ENCODE data around the gene ANO2.

Gene ANO2

DNA sequence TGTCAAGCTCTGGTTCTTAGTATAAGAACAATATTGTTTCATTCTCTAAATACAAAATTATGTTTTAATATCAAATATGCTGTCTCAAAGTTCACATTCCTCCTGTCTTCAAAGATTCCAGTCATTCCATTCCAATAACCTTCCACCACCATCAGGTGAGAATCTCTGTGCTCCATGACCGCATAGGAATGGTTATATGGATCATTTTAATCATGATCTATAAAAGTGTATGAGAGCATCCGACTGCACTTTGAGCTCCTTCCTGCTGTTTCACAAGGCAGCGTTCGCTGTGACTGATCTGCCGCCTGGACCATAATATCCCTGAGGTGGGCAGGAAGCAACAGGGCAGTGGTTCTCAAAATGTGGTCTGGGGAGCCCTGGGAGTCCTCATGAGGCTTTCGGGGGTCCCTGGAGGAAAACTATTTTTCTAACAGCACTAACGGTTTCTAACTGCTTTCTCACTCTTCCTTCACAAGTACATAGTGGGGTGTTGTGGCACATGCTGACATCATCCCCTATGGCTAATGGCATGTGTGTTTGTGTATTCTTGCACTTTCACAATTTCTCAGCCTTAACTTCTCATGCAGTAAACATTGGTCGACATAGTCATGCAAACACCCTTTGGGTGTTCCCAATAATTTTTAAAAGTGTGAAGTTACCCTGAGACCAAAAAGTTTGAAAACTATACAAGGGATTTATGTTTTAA is 137.4 kb downstream of the ANO2 start:
- DNase-seq (ENCODE audit: low read depth): no peak
- TF ChIP-seq, protein P1, sequence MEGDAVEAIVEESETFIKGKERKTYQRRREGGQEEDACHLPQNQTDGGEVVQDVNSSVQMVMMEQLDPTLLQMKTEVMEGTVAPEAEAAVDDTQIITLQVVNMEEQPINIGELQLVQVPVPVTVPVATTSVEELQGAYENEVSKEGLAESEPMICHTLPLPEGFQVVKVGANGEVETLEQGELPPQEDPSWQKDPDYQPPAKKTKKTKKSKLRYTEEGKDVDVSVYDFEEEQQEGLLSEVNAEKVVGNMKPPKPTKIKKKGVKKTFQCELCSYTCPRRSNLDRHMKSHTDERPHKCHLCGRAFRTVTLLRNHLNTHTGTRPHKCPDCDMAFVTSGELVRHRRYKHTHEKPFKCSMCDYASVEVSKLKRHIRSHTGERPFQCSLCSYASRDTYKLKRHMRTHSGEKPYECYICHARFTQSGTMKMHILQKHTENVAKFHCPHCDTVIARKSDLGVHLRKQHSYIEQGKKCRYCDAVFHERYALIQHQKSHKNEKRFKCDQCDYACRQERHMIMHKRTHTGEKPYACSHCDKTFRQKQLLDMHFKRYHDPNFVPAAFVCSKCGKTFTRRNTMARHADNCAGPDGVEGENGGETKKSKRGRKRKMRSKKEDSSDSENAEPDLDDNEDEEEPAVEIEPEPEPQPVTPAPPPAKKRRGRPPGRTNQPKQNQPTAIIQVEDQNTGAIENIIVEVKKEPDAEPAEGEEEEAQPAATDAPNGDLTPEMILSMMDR (conservative IDR thresholded peaks at IDR 0.05; ENCODE audit: low read depth, low read length): no peak

GRCh38 chr12:5807090-5807414 is 138.0 kb downstream of the ANO2 start:
- TF ChIP-seq, protein P1 (conservative IDR thresholded peaks at IDR 0.05; ENCODE audit: low read depth, low read length): no peak
- H3K4me3 ChIP-seq (ENCODE audit: low read depth, low read length): no peak overlapping the region
- DNase-seq (ENCODE audit: low read depth): no peak

More for the DNA sequence above, 137.4 kb downstream of the ANO2 start:
- H3K4me3 ChIP-seq (ENCODE audit: low read depth, low read length): no peak overlapping the region

DNA sequence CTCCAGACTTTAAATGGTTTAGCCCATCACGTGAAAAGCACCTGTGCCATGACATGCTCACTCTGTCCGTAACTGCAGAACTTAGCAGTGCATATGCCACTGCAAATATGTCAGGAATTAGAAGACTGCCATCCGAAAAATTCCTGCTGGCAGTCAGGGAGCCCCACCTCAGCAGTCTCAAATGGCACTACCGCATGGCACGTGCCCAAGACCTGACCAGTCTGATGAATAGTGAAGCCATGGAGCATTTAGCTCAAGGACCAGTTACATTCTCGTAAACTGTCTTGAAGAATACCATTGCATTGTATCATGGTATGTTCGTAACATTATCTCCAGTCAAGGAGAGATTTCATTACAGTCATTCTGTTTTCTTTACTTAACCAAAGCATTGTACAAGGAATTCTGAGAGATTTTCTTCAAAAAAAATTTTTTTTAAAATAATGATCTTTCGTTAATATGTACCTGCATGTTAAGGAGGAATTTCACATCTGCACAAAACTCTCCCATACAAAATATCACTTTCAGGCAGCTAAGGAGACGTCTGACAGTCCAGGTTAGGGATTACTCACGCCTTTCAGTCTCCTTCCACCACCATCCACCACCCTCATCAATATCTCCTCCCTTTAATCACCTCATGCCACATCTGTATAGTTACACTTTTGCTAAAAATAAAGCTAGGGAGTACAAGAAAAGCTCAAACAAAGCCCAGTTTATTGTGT is 138.5 kb downstream of the ANO2 start:
- no peak for DNase-seq (ENCODE audit: low read depth)

DNA sequence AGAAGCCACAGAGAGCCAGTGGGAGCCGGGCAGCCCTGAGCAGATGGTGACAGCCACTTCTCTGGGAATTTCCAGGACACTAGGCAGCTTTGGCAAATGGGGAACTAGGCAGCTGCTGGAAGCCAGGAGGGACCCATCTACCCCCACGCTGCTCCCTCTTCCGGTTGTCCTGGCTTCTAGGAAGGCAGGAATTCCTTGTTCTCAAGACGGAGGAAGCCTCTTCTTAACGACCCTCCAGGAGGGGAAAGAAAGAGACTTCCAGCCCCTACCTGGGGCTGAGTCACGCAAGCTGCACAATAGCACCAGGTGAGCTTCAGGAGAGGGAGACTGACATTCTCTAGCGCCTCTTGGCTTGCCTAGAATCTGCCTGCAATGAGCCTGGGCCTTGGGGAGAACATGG is 141.5 kb downstream of the ANO2 start:
- no peak overlapping the region for H3K4me3 ChIP-seq (ENCODE audit: low read depth, low read length)
- TF ChIP-seq, protein P1 (conservative IDR thresholded peaks at IDR 0.05; ENCODE audit: low read depth, low read length): no peak
- DNase-seq (ENCODE audit: low read depth): no peak

More for the DNA sequence above, 138.5 kb downstream of the ANO2 start:
- TF ChIP-seq, protein P1 (conservative IDR thresholded peaks at IDR 0.05; ENCODE audit: low read depth, low read length): no peak
- H3K4me3 ChIP-seq (ENCODE audit: low read depth, low read length): no peak overlapping the region

- TF ChIP-seq, protein P1 (conservative IDR thresholded peaks at IDR 0.05; ENCODE audit: low read depth, low read length): no peak
- no peak for DNase-seq (ENCODE audit: low read depth)
- H3K4me3 ChIP-seq (ENCODE audit: low read depth, low read length): no peak overlapping the region
These were observed 146.6 kb downstream of the ANO2 start for GRCh38 chr12:5798242-5799015.

- no peak for DNase-seq (ENCODE audit: low read depth)
- TF ChIP-seq, protein P1 (conservative IDR thresholded peaks at IDR 0.05; ENCODE audit: low read depth, low read length): no peak
These were observed 147.4 kb downstream of the ANO2 start for GRCh38 chr12:5797661-5798060.

More at GRCh38 chr12:5797661-5798060, 147.4 kb downstream of the ANO2 start:
- H3K4me3 ChIP-seq (ENCODE audit: low read depth, low read length): no peak overlapping the region

Data from choroid plexus epithelial cell (primary cell).